ENCODE measurements around the gene CDK17. TPM values are rescaled to one million over a fixed set of nuclear protein-coding genes. Genes with fewer than 3 reads are reported as not detected.

Gene CDK17
- polyA plus RNA-seq (2012; ENCODE audit: insufficient read length, low read depth), result 22.1 TPM

DNA sequence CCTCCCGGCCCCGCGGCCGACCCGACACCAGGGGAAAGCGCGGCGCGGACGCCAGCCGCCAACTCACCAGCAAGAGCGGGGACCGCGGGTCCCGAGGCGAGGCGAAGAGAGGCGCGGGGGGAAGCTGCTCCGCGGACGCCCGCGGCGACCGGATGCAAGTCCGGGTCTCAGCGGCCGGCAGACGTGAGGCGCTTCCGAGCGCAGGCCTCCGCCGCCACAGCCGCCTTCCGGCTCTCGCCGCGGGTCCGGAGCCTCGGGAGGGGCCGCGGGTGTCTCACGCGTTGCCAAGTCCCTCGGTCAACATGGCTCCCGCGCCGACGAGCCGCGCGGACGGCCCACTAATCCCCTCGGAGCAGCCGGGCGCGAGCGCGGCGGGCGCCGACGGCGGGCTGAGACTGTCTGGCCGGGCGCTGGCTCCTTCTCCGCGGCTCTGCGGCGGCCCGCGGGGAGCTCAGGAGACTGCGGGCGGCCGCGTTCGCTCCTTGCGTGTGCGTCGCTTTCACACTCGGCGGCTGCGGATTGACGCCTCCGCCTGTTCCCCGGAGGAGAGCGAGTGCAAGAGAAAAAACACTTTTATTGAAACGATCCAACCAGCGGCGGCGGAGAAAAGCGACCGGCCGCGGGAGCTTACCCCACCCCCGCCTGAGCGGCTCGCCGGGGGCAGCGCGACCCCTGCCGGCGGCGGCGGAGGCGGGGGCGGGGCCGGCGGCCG is at the start of gene CDK17:
Gene CDK17 (minus strand): TSS at position 521 of the 712 bp plus-strand sequence. CDS start 65,603 bp downstream, outside the sequence.
- TF ChIP-seq SIN3A (IDR thresholded peaks at IDR 0.05; ENCODE audit: borderline replicate concordance, insufficient read depth, low read length), result peak; percentile 32; the same call in 1 of the 2 replicates
- peak; percentile 57; the same call in 1 of the 2 replicates for TF ChIP-seq TAF1 (IDR thresholded peaks at IDR 0.05; ENCODE audit: borderline replicate concordance, insufficient read depth, low read length)
- TF ChIP-seq, protein P1, sequence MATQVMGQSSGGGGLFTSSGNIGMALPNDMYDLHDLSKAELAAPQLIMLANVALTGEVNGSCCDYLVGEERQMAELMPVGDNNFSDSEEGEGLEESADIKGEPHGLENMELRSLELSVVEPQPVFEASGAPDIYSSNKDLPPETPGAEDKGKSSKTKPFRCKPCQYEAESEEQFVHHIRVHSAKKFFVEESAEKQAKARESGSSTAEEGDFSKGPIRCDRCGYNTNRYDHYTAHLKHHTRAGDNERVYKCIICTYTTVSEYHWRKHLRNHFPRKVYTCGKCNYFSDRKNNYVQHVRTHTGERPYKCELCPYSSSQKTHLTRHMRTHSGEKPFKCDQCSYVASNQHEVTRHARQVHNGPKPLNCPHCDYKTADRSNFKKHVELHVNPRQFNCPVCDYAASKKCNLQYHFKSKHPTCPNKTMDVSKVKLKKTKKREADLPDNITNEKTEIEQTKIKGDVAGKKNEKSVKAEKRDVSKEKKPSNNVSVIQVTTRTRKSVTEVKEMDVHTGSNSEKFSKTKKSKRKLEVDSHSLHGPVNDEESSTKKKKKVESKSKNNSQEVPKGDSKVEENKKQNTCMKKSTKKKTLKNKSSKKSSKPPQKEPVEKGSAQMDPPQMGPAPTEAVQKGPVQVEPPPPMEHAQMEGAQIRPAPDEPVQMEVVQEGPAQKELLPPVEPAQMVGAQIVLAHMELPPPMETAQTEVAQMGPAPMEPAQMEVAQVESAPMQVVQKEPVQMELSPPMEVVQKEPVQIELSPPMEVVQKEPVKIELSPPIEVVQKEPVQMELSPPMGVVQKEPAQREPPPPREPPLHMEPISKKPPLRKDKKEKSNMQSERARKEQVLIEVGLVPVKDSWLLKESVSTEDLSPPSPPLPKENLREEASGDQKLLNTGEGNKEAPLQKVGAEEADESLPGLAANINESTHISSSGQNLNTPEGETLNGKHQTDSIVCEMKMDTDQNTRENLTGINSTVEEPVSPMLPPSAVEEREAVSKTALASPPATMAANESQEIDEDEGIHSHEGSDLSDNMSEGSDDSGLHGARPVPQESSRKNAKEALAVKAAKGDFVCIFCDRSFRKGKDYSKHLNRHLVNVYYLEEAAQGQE (IDR thresholded peaks at IDR 0.05; ENCODE audit: insufficient read depth in 1 of 2, low read depth in 2 of 2, low read length in 2 of 2), result no peak
- peak; percentile 3 for TF ChIP-seq FOXP2 (optimal IDR thresholded peaks at IDR 0.05; ENCODE audit: borderline replicate concordance, extremely low read depth, extremely low read length, insufficient read depth)
- peak; percentile 55; the same call in 1 of the 2 replicates for TF ChIP-seq POLR2AphosphoS5 (IDR thresholded peaks at IDR 0.05; ENCODE audit: low read depth, low read length)

DNA sequence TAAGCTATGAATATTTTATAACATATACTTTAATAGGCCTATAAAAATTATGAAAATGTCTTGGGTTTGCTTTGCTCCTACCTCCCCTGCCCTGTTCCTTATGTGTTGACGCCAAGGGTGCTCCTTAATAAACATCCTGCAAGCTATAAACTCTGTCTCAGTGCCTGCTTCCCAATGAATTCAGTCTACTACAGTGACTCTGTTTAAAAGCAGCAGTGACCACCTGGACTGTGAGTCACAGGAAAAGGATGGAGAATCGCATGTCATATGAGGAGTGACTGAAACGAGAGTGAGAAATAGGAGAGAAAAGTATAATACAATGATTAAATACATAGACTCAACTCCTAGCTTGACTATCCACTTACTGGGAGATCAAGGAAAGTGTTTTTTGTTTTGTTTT is 48.1 kb upstream of the CDK17 start:
- peak; percentile 32 for TF ChIP-seq FOXP2 (optimal IDR thresholded peaks at IDR 0.05; ENCODE audit: borderline replicate concordance, extremely low read depth, extremely low read length, insufficient read depth)
- TF ChIP-seq, protein P1 (IDR thresholded peaks at IDR 0.05; ENCODE audit: insufficient read depth in 1 of 2, low read depth in 2 of 2, low read length in 2 of 2), result no peak

DNA sequence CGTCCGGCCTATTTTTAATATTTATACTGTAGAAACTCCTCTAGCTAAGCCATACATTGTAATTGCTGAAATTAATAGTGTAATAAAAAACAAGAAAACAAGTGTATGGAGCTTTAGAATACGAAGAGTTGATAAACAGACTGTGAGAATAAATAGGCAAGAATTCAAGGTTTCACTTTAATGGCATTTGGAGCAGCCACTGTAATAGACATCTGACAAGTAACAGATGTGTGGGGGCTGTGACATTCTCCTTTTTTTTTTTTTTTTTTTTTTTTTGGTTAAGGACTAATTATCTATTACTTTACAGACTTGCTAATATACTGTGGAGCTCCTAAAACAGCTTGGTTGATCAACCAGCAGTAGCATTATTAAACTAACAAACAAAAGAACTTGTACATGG is 47.0 kb upstream of the CDK17 start:
- no peak for TF ChIP-seq POLR2AphosphoS5 (IDR thresholded peaks at IDR 0.05; ENCODE audit: low read depth, low read length)
- no peak for TF ChIP-seq TAF1 (IDR thresholded peaks at IDR 0.05; ENCODE audit: borderline replicate concordance, insufficient read depth, low read length)
- TF ChIP-seq, protein P1 (IDR thresholded peaks at IDR 0.05; ENCODE audit: insufficient read depth in 1 of 2, low read depth in 2 of 2, low read length in 2 of 2), result no peak
- no peak for TF ChIP-seq SIN3A (IDR thresholded peaks at IDR 0.05; ENCODE audit: borderline replicate concordance, insufficient read depth, low read length)
- TF ChIP-seq FOXP2 (optimal IDR thresholded peaks at IDR 0.05; ENCODE audit: borderline replicate concordance, extremely low read depth, extremely low read length, insufficient read depth), result no peak

DNA sequence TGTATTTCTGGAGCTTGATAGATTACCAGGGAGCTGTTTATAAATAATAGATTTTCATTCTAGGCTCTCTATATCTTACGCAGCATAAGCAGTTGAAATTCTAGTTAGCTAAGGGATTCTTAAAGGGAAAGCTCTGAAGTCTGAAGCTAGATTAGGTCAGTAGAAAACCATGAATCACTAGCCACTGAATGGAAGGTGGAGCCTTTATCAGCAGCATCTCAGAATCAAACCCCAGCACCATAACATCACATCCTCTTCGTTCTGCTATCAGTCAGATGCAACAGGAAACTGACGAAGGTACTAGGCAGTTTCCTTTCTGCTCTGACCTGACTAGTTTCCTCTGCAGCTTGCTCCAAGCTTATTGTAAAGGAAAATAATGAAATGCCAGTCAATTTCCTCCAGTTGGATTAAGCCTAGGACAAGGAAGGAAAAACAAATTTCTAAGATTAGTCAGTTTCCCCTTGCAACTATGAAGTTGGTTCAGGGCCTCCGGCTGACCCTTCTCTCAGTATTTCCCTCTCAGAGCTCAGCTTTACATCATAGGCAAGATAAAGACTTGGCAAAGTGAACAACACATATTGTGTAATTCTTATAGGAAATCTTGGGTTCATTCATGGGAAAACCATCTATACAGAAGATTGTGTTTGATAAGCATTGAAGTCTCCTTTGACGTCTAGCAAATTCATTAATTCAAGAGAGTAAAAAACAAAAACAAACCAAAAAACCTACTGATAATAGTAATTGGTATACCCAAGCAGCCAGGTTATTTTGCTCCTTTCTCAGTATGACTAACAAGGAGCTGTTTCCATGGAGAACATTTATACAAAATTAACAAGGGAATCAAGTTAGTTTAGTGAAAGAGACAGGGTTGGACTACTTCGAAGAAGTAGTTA is 45.7 kb upstream of the CDK17 start:
- TF ChIP-seq, protein P1 (IDR thresholded peaks at IDR 0.05; ENCODE audit: insufficient read depth in 1 of 2, low read depth in 2 of 2, low read length in 2 of 2), result peak in 1 of 2 experiments; percentile 81; a peak in 2 of 4 replicates
- TF ChIP-seq POLR2AphosphoS5 (IDR thresholded peaks at IDR 0.05; ENCODE audit: low read depth, low read length) (peak; percentile 69), SIN3A (IDR thresholded peaks at IDR 0.05; ENCODE audit: borderline replicate concordance, insufficient read depth, low read length) (peak; percentile 91; the same call in 1 of the 2 replicates), FOXP2 (optimal IDR thresholded peaks at IDR 0.05; ENCODE audit: borderline replicate concordance, extremely low read depth, extremely low read length, insufficient read depth) (no peak), TAF1 (IDR thresholded peaks at IDR 0.05; ENCODE audit: borderline replicate concordance, insufficient read depth, low read length) (no peak; the same call in 1 of the 2 replicates)
